ENCODE measurements around the gene SPATA31A1.
"Not testable (repeated sequence)": the region's sequence is repeated elsewhere in the genome, so short reads cannot be mapped to it uniquely, and the experiment has no call there.

The SPATA31A1 gene

GRCh38 chr9:39355369-39355768 is at the start of gene SPATA31A1:
SPATA31A1 (plus strand) TSS chr9:39355669; CDS start chr9:39355731, 62 bp downstream.
- DNase-seq (ENCODE audit: low read depth): not testable (repeated sequence)

GRCh38 chr9:39407261-39408204 is 52.1 kb downstream of the SPATA31A1 start:
- DNase-seq (ENCODE audit: low read depth): not testable (repeated sequence)

- not testable (repeated sequence) for DNase-seq (ENCODE audit: low read depth)
Observed at GRCh38 chr9:39411254-39411940, 55.9 kb downstream of the SPATA31A1 start.
